Natural killer cell treated with Interleukin-12 subunit alpha and Interleukin-12 subunit beta and Interleukin-15 and Interleukin-18, amount 100 ng/mL, for 72 hours (primary cell): ENCODE data around the gene DCAF16. TPM values are rescaled to one million over a fixed set of nuclear protein-coding genes. Genes with fewer than 3 reads are reported as not detected.

Experiments used
- ATAC-seq, 2 donors: fragments of 150-1000 bp; cut with Tn5 transposase in 1 of 2; sonication (Bioruptor Pico), chemical (Tn5 transposase) in 1 of 2; 2 replicates each; pipeline ENCODE4 v1.10.0; 2021
- DNase-seq: peaks from one replicate; pipeline ENCODE4 v3.0.0; 2022; ENCODE audit warnings: low spot score
- H3K27ac Mint-ChIP-seq, 2 donors: 1 replicate in 1 of 2; 2 replicates in 1 of 2; pipeline ENCODE4 v1.8.0; 2022; ENCODE audit warnings: mixed read lengths in 2 of 2, mild to moderate bottlenecking in 1 of 2, moderate library complexity in 1 of 2
- H3K27me3 Mint-ChIP-seq, 2 donors: 1 replicate in 1 of 2; 2 replicates in 1 of 2; pipeline ENCODE4 v1.8.0; 2022; ENCODE audit warnings: mixed read lengths in 2 of 2
- H3K36me3 Mint-ChIP-seq: one replicate; pipeline ENCODE4 v1.8.0; 2022; ENCODE audit warnings: mixed read lengths
- H3K4me1 Mint-ChIP-seq, 2 donors: 1 replicate in 1 of 2; 2 replicates in 1 of 2; pipeline ENCODE4 v1.8.0; 2022; ENCODE audit warnings: low read depth in 2 of 2, mixed read lengths in 2 of 2, mild to moderate bottlenecking in 1 of 2
- H3K4me3 Mint-ChIP-seq: one replicate; pipeline ENCODE4 v1.8.0; 2022; ENCODE audit warnings: mixed read lengths
- H3K9me3 Mint-ChIP-seq: 2 replicates; pipeline ENCODE4 v1.8.0; 2022; ENCODE audit warnings: mixed read lengths
- total RNA-seq, 2 donors: library from RNA; stranded (reverse); gene quantifications; one replicate each; pipeline ENCODE4 v1.2.3, GENCODE V29; 2022

The DCAF16 gene
- total RNA-seq, 2 donors from 2014 or later, result 34.2 to 45.5 TPM

GRCh38 chr4:17771284-17771908 is 39.2 kb downstream of the DCAF16 start:
- Mint-ChIP-seq H3K9me3 (no peaks in the 10 kb centered on the region), H3K4me3 (no peak overlapping the region), H3K4me1 (no peaks in the 10 kb centered on the region)

GRCh38 chr4:17770845-17771244 is 39.7 kb downstream of the DCAF16 start:
- Mint-ChIP-seq H3K36me3 (peaks cover 4% of the 10 kb centered on the region), H3K4me1 (peaks cover 4% of the 10 kb centered on the region in 2 donors), H3K4me3 (no peak overlapping the region), H3K27me3 (peaks cover 8 to 10% of the 10 kb centered on the region in 2 donors), H3K27ac (no peak overlapping the region), H3K9me3 (no peaks in the 10 kb centered on the region)
- no peak for ATAC-seq
- no peak for DNase-seq

More at GRCh38 chr4:17771284-17771908, 39.2 kb downstream of the DCAF16 start:
- H3K36me3 Mint-ChIP-seq, result no peaks in the 10 kb centered on the region
- DNase-seq, result no peak
- ATAC-seq, result no peak
- no peak overlapping the region for H3K27ac Mint-ChIP-seq
- H3K27me3 Mint-ChIP-seq, result peaks cover 8 to 10% of the 10 kb centered on the region in 2 donors

GRCh38 chr4:17769406-17770174 is 41.0 kb downstream of the DCAF16 start:
- no peaks in the 10 kb centered on the region for H3K9me3 Mint-ChIP-seq
- no peak overlapping the region for H3K27ac Mint-ChIP-seq
- ATAC-seq (no peak), DNase-seq (no peak)
- peaks cover 6 to 10% of the 10 kb centered on the region in 2 donors for H3K27me3 Mint-ChIP-seq
- H3K36me3 Mint-ChIP-seq, result peaks cover 8% of the 10 kb centered on the region
- H3K4me1 Mint-ChIP-seq, result peaks cover 10 to 12% of the 10 kb centered on the region in 2 donors
- H3K4me3 Mint-ChIP-seq, result no peak overlapping the region

- H3K4me3 Mint-ChIP-seq, result no peak overlapping the region
- peaks cover 10 to 12% of the 10 kb centered on the region in 2 donors for H3K4me1 Mint-ChIP-seq
- no peak overlapping the region for H3K27ac Mint-ChIP-seq
- peaks cover 8% of the 10 kb centered on the region for H3K36me3 Mint-ChIP-seq
- H3K9me3 Mint-ChIP-seq, result no peaks in the 10 kb centered on the region
- ATAC-seq (no peak), DNase-seq (no peak)
- peaks cover 6 to 15% of the 10 kb centered on the region in 2 donors for H3K27me3 Mint-ChIP-seq
Measured at GRCh38 chr4:17766826-17767458, 43.6 kb downstream of the DCAF16 start.

GRCh38 chr4:17765514-17766286 is 44.9 kb downstream of the DCAF16 start:
- no peaks in the 10 kb centered on the region for H3K9me3 Mint-ChIP-seq
- ATAC-seq (peak in 1 of 2 donors; percentile 78), DNase-seq (no peak)
- peaks cover 10 to 12% of the 10 kb centered on the region in 2 donors for H3K4me1 Mint-ChIP-seq
- H3K36me3 Mint-ChIP-seq, result peaks cover 8% of the 10 kb centered on the region
- H3K27me3 Mint-ChIP-seq, result peaks cover 3 to 15% of the 10 kb centered on the region in 2 donors
- peak overlapping the region; percentile 84 for H3K4me3 Mint-ChIP-seq
- H3K27ac Mint-ChIP-seq, result peak overlapping the region; percentile 50 to 55

GRCh38 chr4:17763931-17764330 is 46.6 kb downstream of the DCAF16 start:
- no peak for ATAC-seq
- H3K4me3 Mint-ChIP-seq, result no peak overlapping the region
- no peak overlapping the region for H3K27ac Mint-ChIP-seq
- no peaks in the 10 kb centered on the region for H3K9me3 Mint-ChIP-seq
- peaks cover 8% of the 10 kb centered on the region for H3K36me3 Mint-ChIP-seq
- H3K27me3 Mint-ChIP-seq, result peaks cover 3 to 5% of the 10 kb centered on the region in 2 donors
- peaks cover 10 to 12% of the 10 kb centered on the region in 2 donors for H3K4me1 Mint-ChIP-seq
- DNase-seq, result no peak

- H3K4me1 Mint-ChIP-seq, result peaks cover 10 to 12% of the 10 kb centered on the region in 2 donors
Measured at GRCh38 chr4:17763416-17763815, 47.1 kb downstream of the DCAF16 start.

GRCh38 chr4:17762726-17763125 is 47.8 kb downstream of the DCAF16 start:
- Mint-ChIP-seq H3K27me3 (peaks cover 3 to 5% of the 10 kb centered on the region in 2 donors), H3K4me1 (peaks cover 10 to 12% of the 10 kb centered on the region in 2 donors), H3K9me3 (no peaks in the 10 kb centered on the region), H3K36me3 (peaks cover 8% of the 10 kb centered on the region), H3K4me3 (no peak overlapping the region), H3K27ac (no peak overlapping the region)
- ATAC-seq, result no peak
- DNase-seq, result no peak

More at GRCh38 chr4:17763416-17763815, 47.1 kb downstream of the DCAF16 start:
- Mint-ChIP-seq H3K27ac (no peak overlapping the region), H3K4me3 (no peak overlapping the region), H3K27me3 (peaks cover 3 to 5% of the 10 kb centered on the region in 2 donors), H3K36me3 (peaks cover 8% of the 10 kb centered on the region), H3K9me3 (no peaks in the 10 kb centered on the region)
- ATAC-seq (no peak), DNase-seq (no peak)

- ATAC-seq (no peak), DNase-seq (no peak)
- Mint-ChIP-seq H3K27me3 (peaks cover 3 to 5% of the 10 kb centered on the region in 2 donors), H3K9me3 (no peaks in the 10 kb centered on the region), H3K27ac (no peak overlapping the region), H3K36me3 (peaks cover 5% of the 10 kb centered on the region), H3K4me3 (no peak overlapping the region), H3K4me1 (peaks cover 8 to 10% of the 10 kb centered on the region in 2 donors)
Measured at GRCh38 chr4:17761062-17761461, 49.5 kb downstream of the DCAF16 start.

GRCh38 chr4:17760626-17761025 is 49.9 kb downstream of the DCAF16 start:
- Mint-ChIP-seq H3K4me3 (no peak overlapping the region), H3K27me3 (peaks cover 6 to 9% of the 10 kb centered on the region in 2 donors), H3K27ac (no peak overlapping the region), H3K36me3 (peaks cover under 1% of the 10 kb centered on the region), H3K4me1 (peaks cover 3 to 5% of the 10 kb centered on the region in 2 donors), H3K9me3 (no peaks in the 10 kb centered on the region)
- DNase-seq (no peak), ATAC-seq (no peak)

GRCh38 chr4:17758485-17758884 is 52.1 kb downstream of the DCAF16 start:
- H3K27ac Mint-ChIP-seq, result no peak overlapping the region
- no peaks in the 10 kb centered on the region for H3K9me3 Mint-ChIP-seq
- H3K27me3 Mint-ChIP-seq, result peaks cover 10 to 16% of the 10 kb centered on the region in 2 donors
- H3K4me1 Mint-ChIP-seq, result no peaks in the 10 kb centered on the region
- ATAC-seq (no peak), DNase-seq (no peak)
- H3K4me3 Mint-ChIP-seq, result no peak overlapping the region
- no peaks in the 10 kb centered on the region for H3K36me3 Mint-ChIP-seq

GRCh38 chr4:17757621-17758020 is 52.9 kb downstream of the DCAF16 start:
- Mint-ChIP-seq H3K27me3 (peaks cover 10 to 11% of the 10 kb centered on the region in 2 donors), H3K27ac (no peak overlapping the region), H3K4me3 (no peak overlapping the region), H3K36me3 (no peaks in the 10 kb centered on the region), H3K9me3 (no peaks in the 10 kb centered on the region), H3K4me1 (no peaks in the 10 kb centered on the region)
- DNase-seq (no peak), ATAC-seq (no peak)

- no peak for ATAC-seq
- H3K4me3 Mint-ChIP-seq, result no peak overlapping the region
- H3K27ac Mint-ChIP-seq, result no peak overlapping the region
- no peaks in the 10 kb centered on the region for H3K4me1 Mint-ChIP-seq
- no peaks in the 10 kb centered on the region for H3K9me3 Mint-ChIP-seq
- H3K27me3 Mint-ChIP-seq, result peaks cover 17 to 20% of the 10 kb centered on the region in 2 donors
- no peak for DNase-seq
- no peaks in the 10 kb centered on the region for H3K36me3 Mint-ChIP-seq
Measured at GRCh38 chr4:17753646-17754045, 56.9 kb downstream of the DCAF16 start.
